GM18519 (cell line): Measurements from ENCODE around the gene OPN1SW.

Experiments
- ATAC-seq: cut with Tn5 transposase; IDR thresholded peaks from one replicate; pipeline ENCODE4 v1.9.1; 2021; ENCODE audit warnings: mild to moderate bottlenecking, moderate library complexity; ENCODE audit not compliant: unreplicated experiment, low FRiP score

The OPN1SW gene

GRCh38 chr7:128735436-128735835 is 40.2 kb downstream of the OPN1SW start:
- ATAC-seq = no peak

GRCh38 chr7:128734890-128735289 is 40.7 kb downstream of the OPN1SW start:
- ATAC-seq = no peak

- no peak for ATAC-seq
These were observed 42.3 kb downstream of the OPN1SW start for GRCh38 chr7:128733278-128733645.

- no peak for ATAC-seq
These were observed 42.9 kb downstream of the OPN1SW start for GRCh38 chr7:128732521-128733277.

- ATAC-seq = no peak
These were observed 44.4 kb downstream of the OPN1SW start for GRCh38 chr7:128731184-128731583.

- no peak for ATAC-seq
These were observed 46.1 kb downstream of the OPN1SW start for GRCh38 chr7:128729494-128729893.

- ATAC-seq = no peak
These were observed 47.0 kb downstream of the OPN1SW start for GRCh38 chr7:128728598-128728997.

GRCh38 chr7:128727239-128727638 is 48.4 kb downstream of the OPN1SW start:
- no peak for ATAC-seq

- no peak for ATAC-seq
These were observed 48.9 kb downstream of the OPN1SW start for GRCh38 chr7:128726737-128727072.

GRCh38 chr7:128726059-128726736 is 49.4 kb downstream of the OPN1SW start:
- no peak for ATAC-seq

- no peak for ATAC-seq
These were observed 50.1 kb downstream of the OPN1SW start for GRCh38 chr7:128725531-128725930.

- no peak for ATAC-seq
These were observed 50.9 kb downstream of the OPN1SW start for GRCh38 chr7:128724743-128725142.
